ENCODE measurements around the gene STK25. TPM values are rescaled to one million over a fixed set of nuclear protein-coding genes. Genes with fewer than 3 reads are reported as not detected.
A peak's percentile ranks its signal among the peaks of the same experiment; 100 is the strongest.

The STK25 gene
- total and polyA plus RNA-seq, 2 donors, result 86.6 to 198 TPM

- peaks cover 5 to 7% of the 10 kb centered on the region in 2 donors for H3K9me3 ChIP-seq (ENCODE audit: control insufficient read depth in 2 of 2, insufficient read depth in 1 of 2, low read length in 1 of 2)
- 28% methylated on average over 62 of the region's 62 CpGs for WGBS
- H3K36me3 ChIP-seq (ENCODE audit: control insufficient read depth in 2 of 2, insufficient read depth in 2 of 2, low read length in 1 of 2), result no peaks in the 10 kb centered on the region
- DNase-seq (ENCODE audit: low read depth in 6 of 9, low spot score in 9 of 9), result no peak
- peaks cover 25 to 72% of the 10 kb centered on the region in 2 donors for H3K27me3 ChIP-seq (ENCODE audit: control insufficient read depth in 2 of 2, insufficient read depth in 1 of 2, low read length in 1 of 2)
- H3K4me3 ChIP-seq (ENCODE audit: low read length in 2 of 2), result no peak overlapping the region
- H3K27ac ChIP-seq (ENCODE audit: low read depth in 1 of 2, low read length in 1 of 2), result no peak overlapping the region
- peaks cover 0 to 6% of the 10 kb centered on the region in 2 donors for H3K4me1 ChIP-seq (ENCODE audit: control insufficient read depth in 2 of 2, insufficient read depth in 2 of 2, low read length in 2 of 2)
These were observed 33.3 kb upstream of the STK25 start for GRCh38 chr2:241541564-241542277.

GRCh38 chr2:241540771-241541561 is 32.6 kb upstream of the STK25 start:
- peak in 6 of 9 donors; percentile 18 to 67 (median 44) for DNase-seq (ENCODE audit: low read depth in 6 of 9, low spot score in 9 of 9)
- 15% methylated on average over 68 of the region's 68 CpGs for WGBS
- H3K4me1 ChIP-seq (ENCODE audit: control insufficient read depth in 2 of 2, insufficient read depth in 2 of 2, low read length in 2 of 2), result peaks cover 0 to 6% of the 10 kb centered on the region in 2 donors
- H3K27me3 ChIP-seq (ENCODE audit: control insufficient read depth in 2 of 2, insufficient read depth in 1 of 2, low read length in 1 of 2), result peaks cover 24 to 65% of the 10 kb centered on the region in 2 donors
- peak overlapping the region in 1 of 2 donors; percentile 36 for H3K27ac ChIP-seq (ENCODE audit: low read depth in 1 of 2, low read length in 1 of 2)
- H3K36me3 ChIP-seq (ENCODE audit: control insufficient read depth in 2 of 2, insufficient read depth in 2 of 2, low read length in 1 of 2), result no peaks in the 10 kb centered on the region
- H3K4me3 ChIP-seq (ENCODE audit: low read length in 2 of 2), result peak overlapping the region in 1 of 2 donors; percentile 10
- peaks cover 5 to 7% of the 10 kb centered on the region in 2 donors for H3K9me3 ChIP-seq (ENCODE audit: control insufficient read depth in 2 of 2, insufficient read depth in 1 of 2, low read length in 1 of 2)

- H3K9me3 ChIP-seq (ENCODE audit: control insufficient read depth in 2 of 2, insufficient read depth in 1 of 2, low read length in 1 of 2), result peaks cover 5 to 7% of the 10 kb centered on the region in 2 donors
- no peak for DNase-seq (ENCODE audit: low read depth in 6 of 9, low spot score in 9 of 9)
- peak overlapping the region in 1 of 2 donors; percentile 21 for H3K27ac ChIP-seq (ENCODE audit: low read depth in 1 of 2, low read length in 1 of 2)
- peaks cover 24 to 60% of the 10 kb centered on the region in 2 donors for H3K27me3 ChIP-seq (ENCODE audit: control insufficient read depth in 2 of 2, insufficient read depth in 1 of 2, low read length in 1 of 2)
- no peaks in the 10 kb centered on the region for H3K36me3 ChIP-seq (ENCODE audit: control insufficient read depth in 2 of 2, insufficient read depth in 2 of 2, low read length in 1 of 2)
- 79% methylated on average over 10 of the region's 10 CpGs for WGBS
- H3K4me1 ChIP-seq (ENCODE audit: control insufficient read depth in 2 of 2, insufficient read depth in 2 of 2, low read length in 2 of 2), result peaks cover 0 to 6% of the 10 kb centered on the region in 2 donors
- no peak overlapping the region for H3K4me3 ChIP-seq (ENCODE audit: low read length in 2 of 2)
These were observed 32.0 kb upstream of the STK25 start for GRCh38 chr2:241540401-241540770.

- H3K9me3 ChIP-seq (ENCODE audit: control insufficient read depth in 2 of 2, insufficient read depth in 1 of 2, low read length in 1 of 2), result peaks cover 5 to 7% of the 10 kb centered on the region in 2 donors
- WGBS, result 98% methylated on average over 11 of the region's 11 CpGs
- H3K27ac ChIP-seq (ENCODE audit: low read depth in 1 of 2, low read length in 1 of 2), result no peak overlapping the region
- DNase-seq (ENCODE audit: low read depth in 6 of 9, low spot score in 9 of 9), result no peak
- peaks cover 0 to 6% of the 10 kb centered on the region in 2 donors for H3K4me1 ChIP-seq (ENCODE audit: control insufficient read depth in 2 of 2, insufficient read depth in 2 of 2, low read length in 2 of 2)
- peaks cover 24 to 58% of the 10 kb centered on the region in 2 donors for H3K27me3 ChIP-seq (ENCODE audit: control insufficient read depth in 2 of 2, insufficient read depth in 1 of 2, low read length in 1 of 2)
- H3K36me3 ChIP-seq (ENCODE audit: control insufficient read depth in 2 of 2, insufficient read depth in 2 of 2, low read length in 1 of 2), result no peaks in the 10 kb centered on the region
- no peak overlapping the region for H3K4me3 ChIP-seq (ENCODE audit: low read length in 2 of 2)
These were observed 31.4 kb upstream of the STK25 start for GRCh38 chr2:241539616-241540374.

- Histone ChIP-seq H3K27ac (ENCODE audit: low read depth in 1 of 2, low read length in 1 of 2) (no peak overlapping the region), H3K27me3 (ENCODE audit: control insufficient read depth in 2 of 2, insufficient read depth in 1 of 2, low read length in 1 of 2) (peaks cover 24 to 54% of the 10 kb centered on the region in 2 donors), H3K4me1 (ENCODE audit: control insufficient read depth in 2 of 2, insufficient read depth in 2 of 2, low read length in 2 of 2) (peaks cover 0 to 6% of the 10 kb centered on the region in 2 donors), H3K36me3 (ENCODE audit: control insufficient read depth in 2 of 2, insufficient read depth in 2 of 2, low read length in 1 of 2) (no peaks in the 10 kb centered on the region), H3K4me3 (ENCODE audit: low read length in 2 of 2) (no peak overlapping the region), H3K9me3 (ENCODE audit: control insufficient read depth in 2 of 2, insufficient read depth in 1 of 2, low read length in 1 of 2) (peaks cover 5 to 7% of the 10 kb centered on the region in 2 donors)
- 92% methylated on average over 15 of the region's 15 CpGs for WGBS
- DNase-seq (ENCODE audit: low read depth in 6 of 9, low spot score in 9 of 9), result no peak
These were observed 30.6 kb upstream of the STK25 start for GRCh38 chr2:241538838-241539615.

GRCh38 chr2:241535871-241536655 is 27.7 kb upstream of the STK25 start:
- Histone ChIP-seq H3K27ac (ENCODE audit: low read depth in 1 of 2, low read length in 1 of 2) (no peak overlapping the region), H3K4me3 (ENCODE audit: low read length in 2 of 2) (no peak overlapping the region), H3K27me3 (ENCODE audit: control insufficient read depth in 2 of 2, insufficient read depth in 1 of 2, low read length in 1 of 2) (peaks cover 9 to 36% of the 10 kb centered on the region in 2 donors), H3K4me1 (ENCODE audit: control insufficient read depth in 2 of 2, insufficient read depth in 2 of 2, low read length in 2 of 2) (no peaks in the 10 kb centered on the region), H3K36me3 (ENCODE audit: control insufficient read depth in 2 of 2, insufficient read depth in 2 of 2, low read length in 1 of 2) (no peaks in the 10 kb centered on the region), H3K9me3 (ENCODE audit: control insufficient read depth in 2 of 2, insufficient read depth in 1 of 2, low read length in 1 of 2) (peaks cover 0 to under 1% of the 10 kb centered on the region in 2 donors)
- DNase-seq (ENCODE audit: low read depth in 6 of 9, low spot score in 9 of 9), result no peak
- 84% methylated on average over 13 of the region's 13 CpGs for WGBS

- Histone ChIP-seq H3K4me3 (ENCODE audit: low read length in 2 of 2) (no peak overlapping the region), H3K36me3 (ENCODE audit: control insufficient read depth in 2 of 2, insufficient read depth in 2 of 2, low read length in 1 of 2) (no peaks in the 10 kb centered on the region), H3K27me3 (ENCODE audit: control insufficient read depth in 2 of 2, insufficient read depth in 1 of 2, low read length in 1 of 2) (peaks cover 0 to 25% of the 10 kb centered on the region in 2 donors), H3K4me1 (ENCODE audit: control insufficient read depth in 2 of 2, insufficient read depth in 2 of 2, low read length in 2 of 2) (no peaks in the 10 kb centered on the region), H3K27ac (ENCODE audit: low read depth in 1 of 2, low read length in 1 of 2) (no peak overlapping the region), H3K9me3 (ENCODE audit: control insufficient read depth in 2 of 2, insufficient read depth in 1 of 2, low read length in 1 of 2) (no peaks in the 10 kb centered on the region)
- no peak for DNase-seq (ENCODE audit: low read depth in 6 of 9, low spot score in 9 of 9)
- WGBS, result 90% methylated on average over 17 of the region's 17 CpGs
These were observed 26.5 kb upstream of the STK25 start for GRCh38 chr2:241534701-241535375.
